ENCODE measurements around the gene CYP2D6.

Gene CYP2D6

DNA sequence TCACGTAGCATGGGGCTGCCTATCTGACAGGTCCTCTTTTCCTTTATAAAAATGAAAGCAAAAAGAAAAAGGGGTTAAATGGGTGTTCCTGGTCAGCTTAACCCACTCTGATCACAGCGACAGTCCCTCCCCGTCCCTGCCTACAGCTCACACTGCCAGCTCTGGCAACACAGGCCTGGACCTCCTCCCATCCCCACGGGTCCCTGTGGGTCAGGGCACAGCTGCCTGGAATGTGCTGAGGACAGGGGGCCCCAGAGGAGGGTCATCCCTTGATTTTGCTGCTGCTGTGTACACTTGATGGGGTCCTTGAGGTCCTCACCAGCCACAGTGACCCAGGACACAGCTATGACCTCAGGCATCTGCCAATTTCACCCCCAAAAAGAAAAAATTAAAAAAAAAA, 29.6 kb upstream of the CYP2D6 start:
- TF ChIP-seq, protein P1, sequence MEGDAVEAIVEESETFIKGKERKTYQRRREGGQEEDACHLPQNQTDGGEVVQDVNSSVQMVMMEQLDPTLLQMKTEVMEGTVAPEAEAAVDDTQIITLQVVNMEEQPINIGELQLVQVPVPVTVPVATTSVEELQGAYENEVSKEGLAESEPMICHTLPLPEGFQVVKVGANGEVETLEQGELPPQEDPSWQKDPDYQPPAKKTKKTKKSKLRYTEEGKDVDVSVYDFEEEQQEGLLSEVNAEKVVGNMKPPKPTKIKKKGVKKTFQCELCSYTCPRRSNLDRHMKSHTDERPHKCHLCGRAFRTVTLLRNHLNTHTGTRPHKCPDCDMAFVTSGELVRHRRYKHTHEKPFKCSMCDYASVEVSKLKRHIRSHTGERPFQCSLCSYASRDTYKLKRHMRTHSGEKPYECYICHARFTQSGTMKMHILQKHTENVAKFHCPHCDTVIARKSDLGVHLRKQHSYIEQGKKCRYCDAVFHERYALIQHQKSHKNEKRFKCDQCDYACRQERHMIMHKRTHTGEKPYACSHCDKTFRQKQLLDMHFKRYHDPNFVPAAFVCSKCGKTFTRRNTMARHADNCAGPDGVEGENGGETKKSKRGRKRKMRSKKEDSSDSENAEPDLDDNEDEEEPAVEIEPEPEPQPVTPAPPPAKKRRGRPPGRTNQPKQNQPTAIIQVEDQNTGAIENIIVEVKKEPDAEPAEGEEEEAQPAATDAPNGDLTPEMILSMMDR (IDR thresholded peaks at IDR 0.05; ENCODE audit: control extremely low read depth, extremely low read depth, low read depth, missing control alignments), result no peak
- DNase-seq (ENCODE audit: extremely low spot score), result no peak
- CTCF ChIA-PET, result interaction anchor here (1.0 to 2.3 kb wide), 2 partner anchors 279 to 284 kb away, joined by 3 to 9 read pairs; no protein-coding TSS in a partner anchor
- POLR2A ChIA-PET, result interaction anchor here (0.6 kb wide), 1 partner anchor 99 kb away, joined by 3 read pairs; no protein-coding TSS in a partner anchor

DNA sequence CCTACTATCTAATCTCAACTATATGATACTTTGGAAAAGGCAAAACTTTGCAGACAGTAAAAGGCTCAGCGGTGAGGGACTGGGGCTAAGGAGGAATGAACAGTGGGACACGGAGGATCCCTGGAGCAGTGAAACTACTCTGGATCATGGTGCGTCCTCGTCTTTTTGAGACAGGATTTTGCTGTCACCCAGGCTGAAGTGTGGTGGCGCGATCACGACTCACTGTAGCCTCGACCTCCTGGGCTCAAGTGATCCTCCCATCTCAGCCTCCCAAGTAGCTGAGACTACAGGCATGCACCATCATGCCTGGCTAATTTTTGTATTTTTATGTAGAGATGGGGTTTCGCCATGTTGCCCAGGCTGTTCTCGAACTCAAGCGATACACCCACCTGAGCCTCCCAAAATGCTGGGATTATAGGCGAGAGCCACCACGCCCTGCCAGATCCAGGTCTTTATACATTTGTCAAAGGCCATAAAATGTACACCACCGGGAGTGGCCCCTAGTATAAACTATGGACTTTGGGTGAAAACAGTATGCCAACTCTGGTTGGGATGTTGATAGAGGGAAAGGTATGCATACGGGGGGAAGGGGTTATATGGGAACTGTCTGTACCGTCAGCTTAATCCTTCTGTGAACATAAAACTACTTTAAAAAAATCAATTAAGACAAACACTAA, 28.0 kb upstream of the CYP2D6 start:
- no peak for DNase-seq (ENCODE audit: extremely low spot score)
- TF ChIP-seq, protein P1 (IDR thresholded peaks at IDR 0.05; ENCODE audit: control extremely low read depth, extremely low read depth, low read depth, missing control alignments), result no peak
- ChIA-PET CTCF (interaction anchor here (0.6 to 2.3 kb wide), 3 partner anchors 11 to 286 kb away, joined by 3 to 9 read pairs (median 3); no protein-coding TSS in a partner anchor), POLR2A (no interaction called here)

DNA sequence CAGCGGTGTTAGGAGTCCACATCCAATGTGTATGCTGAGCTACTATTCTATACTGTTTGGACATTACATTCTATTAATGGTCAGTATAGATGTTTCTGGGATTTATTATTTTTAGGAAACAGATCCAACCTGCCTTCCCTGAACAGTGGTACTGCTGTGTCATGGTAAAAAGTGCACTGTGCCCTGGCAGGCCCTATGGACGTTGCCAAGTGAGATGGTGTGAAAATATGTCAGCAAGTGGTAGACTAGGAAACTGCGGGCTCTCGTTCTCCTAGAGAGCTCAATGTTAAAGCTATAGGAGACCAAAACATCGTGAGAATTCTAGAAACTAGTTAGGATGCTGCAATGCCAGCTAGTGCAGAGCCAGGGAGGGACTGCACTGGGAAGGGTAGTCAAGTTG, 26.0 kb upstream of the CYP2D6 start:
- DNase-seq (ENCODE audit: extremely low spot score), result no peak
- TF ChIP-seq, protein P1 (IDR thresholded peaks at IDR 0.05; ENCODE audit: control extremely low read depth, extremely low read depth, low read depth, missing control alignments), result no peak
- ChIA-PET CTCF (interaction anchor here (1.2 to 2.1 kb wide), 3 partner anchors 13 to 316 kb away, joined by 3 to 6 read pairs (median 3); no protein-coding TSS in a partner anchor), POLR2A (no interaction called here)

DNA sequence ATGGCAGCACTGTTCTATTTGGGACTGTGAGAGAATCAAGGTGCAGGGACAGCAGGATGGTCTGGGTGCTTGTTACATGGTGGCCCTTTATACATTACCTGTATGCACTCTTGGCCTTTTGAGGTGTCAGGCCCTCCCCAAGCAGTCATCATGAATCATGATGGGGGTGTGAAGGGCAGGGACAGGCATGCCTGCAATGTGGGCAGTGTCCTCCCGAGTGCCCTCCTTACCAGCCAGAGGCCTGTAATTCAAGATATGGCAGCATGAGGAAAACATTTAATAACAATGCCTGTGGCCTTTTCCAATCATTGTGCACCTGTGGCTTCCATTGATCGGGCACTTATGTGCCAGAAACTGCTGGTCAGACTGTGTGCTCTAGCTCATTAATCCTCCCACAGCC, 25.5 kb upstream of the CYP2D6 start:
- DNase-seq (ENCODE audit: extremely low spot score), result no peak
- CTCF ChIA-PET, result interaction anchor here (1.2 to 2.3 kb wide), 4 partner anchors 13 to 317 kb away, joined by 3 to 8 read pairs (median 4); partner anchors contain the start of gene NDUFA6
- POLR2A ChIA-PET, result no interaction called here
- TF ChIP-seq, protein P1 (IDR thresholded peaks at IDR 0.05; ENCODE audit: control extremely low read depth, extremely low read depth, low read depth, missing control alignments), result no peak

DNA sequence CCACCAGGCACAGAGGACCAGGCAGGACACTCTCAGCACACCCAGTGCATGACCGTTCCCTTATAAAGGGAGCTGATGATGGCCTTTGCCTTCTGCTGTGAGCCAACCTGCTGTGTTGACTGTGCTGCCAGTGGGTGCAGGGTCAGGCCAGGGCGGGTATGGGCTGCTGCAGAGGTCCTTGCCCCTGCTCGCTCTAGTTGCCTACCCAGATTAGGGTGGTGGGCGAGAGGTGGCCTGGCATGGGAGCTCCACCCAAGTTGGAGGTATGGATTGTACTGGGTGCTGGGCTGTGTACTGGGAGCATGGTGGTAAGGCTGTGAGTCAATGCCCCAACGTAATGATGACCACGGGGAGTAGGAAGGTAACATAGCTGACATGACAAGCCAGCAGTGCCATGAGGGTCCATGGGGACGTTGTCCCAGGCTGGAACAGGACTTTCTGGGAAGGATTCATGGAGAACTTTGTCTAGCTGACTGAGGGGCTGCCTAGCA, 24.5 kb upstream of the CYP2D6 start:
- no peak for DNase-seq (ENCODE audit: extremely low spot score)
- ChIA-PET POLR2A (no interaction called here), CTCF (interaction anchor here (1.7 to 2.3 kb wide), 3 partner anchors 14 to 64 kb away, joined by 3 to 8 read pairs (median 6); partner anchors contain the start of gene NDUFA6)
- TF ChIP-seq, protein P1 (IDR thresholded peaks at IDR 0.05; ENCODE audit: control extremely low read depth, extremely low read depth, low read depth, missing control alignments), result no peak

DNA sequence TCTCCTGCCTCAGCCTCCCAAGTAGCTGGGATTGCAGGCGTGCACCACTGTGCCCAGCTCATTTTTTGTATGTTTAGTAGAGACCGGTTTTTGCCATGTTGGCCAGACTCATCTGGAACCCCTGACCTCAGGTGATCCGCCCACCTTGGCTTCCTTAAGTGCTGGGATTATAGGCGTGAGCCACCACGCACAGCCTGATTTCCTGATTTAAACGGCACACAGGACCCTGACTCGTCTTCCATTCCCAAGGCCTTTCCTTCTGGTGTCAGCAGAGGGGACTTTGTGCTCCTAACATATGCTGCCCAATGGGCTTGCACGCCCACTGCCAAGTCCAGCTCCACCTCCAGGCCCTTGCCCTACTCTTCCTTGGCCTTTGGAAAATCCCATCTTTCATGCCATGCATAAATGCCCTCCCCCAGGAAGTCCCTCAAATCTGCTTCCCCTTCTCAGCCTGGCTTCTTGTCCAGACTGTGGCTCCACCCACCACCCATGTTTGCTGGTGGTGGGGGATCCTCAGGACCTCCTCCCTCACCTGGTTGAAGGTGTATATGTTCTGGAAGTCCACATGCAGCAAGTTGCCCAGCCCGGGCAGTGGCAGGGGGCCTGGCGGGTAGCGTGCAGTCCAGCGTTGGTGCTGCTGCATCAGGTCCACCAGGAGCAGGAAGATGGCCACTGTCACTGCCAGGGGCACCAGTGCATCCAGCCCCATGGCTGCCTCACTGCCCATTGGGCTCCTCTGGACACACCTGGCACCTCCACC, 23.9 kb upstream of the CYP2D6 start:
- TF ChIP-seq, protein P1 (IDR thresholded peaks at IDR 0.05; ENCODE audit: control extremely low read depth, extremely low read depth, low read depth, missing control alignments), result no peak
- CTCF ChIA-PET, result interaction anchor here (2.3 kb wide), 1 partner anchor 63 kb away, joined by 8 read pairs; the partner anchor contains the start of gene NDUFA6
- POLR2A ChIA-PET, result no interaction called here
- no peak for DNase-seq (ENCODE audit: extremely low spot score)
